Hematopoietic multipotent progenitor cell treated with erythropoietin and hydrocortisone succinate and interleukin-3 and kit ligand, for 8 days (in vitro differentiated cells): ENCODE measurements around the gene HS3ST3B1.

Experiments used
- DNase-seq: peaks from one replicate; pipeline ENCODE4 v3.0.0-alpha.2; 2015

HS3ST3B1 gene

GRCh38 chr17:14303343-14304221, 2.7 kb downstream of the HS3ST3B1 start:
- DNase-seq, result no peak

- DNase-seq, result no peak
Observed at GRCh38 chr17:14304222-14304772, 3.4 kb downstream of the HS3ST3B1 start.

GRCh38 chr17:14304773-14305517, 4.1 kb downstream of the HS3ST3B1 start:
- no peak for DNase-seq

- DNase-seq, result no peak
Observed at GRCh38 chr17:14305785-14306496, 5.1 kb downstream of the HS3ST3B1 start.

GRCh38 chr17:14306596-14306995, 5.7 kb downstream of the HS3ST3B1 start:
- no peak for DNase-seq

- no peak for DNase-seq
Observed at GRCh38 chr17:14307560-14308024, 6.7 kb downstream of the HS3ST3B1 start.

GRCh38 chr17:14308636-14308964, 7.7 kb downstream of the HS3ST3B1 start:
- no peak for DNase-seq

- peak; percentile 53 for DNase-seq
Observed at GRCh38 chr17:14308965-14309879, 8.3 kb downstream of the HS3ST3B1 start.

- DNase-seq, result no peak
Observed at GRCh38 chr17:14310101-14310500, 9.2 kb downstream of the HS3ST3B1 start.

- no peak for DNase-seq
Observed at GRCh38 chr17:14310605-14311004, 9.7 kb downstream of the HS3ST3B1 start.

GRCh38 chr17:14311186-14311705, 10.4 kb downstream of the HS3ST3B1 start:
- DNase-seq, result no peak

GRCh38 chr17:14311981-14312380, 11.1 kb downstream of the HS3ST3B1 start:
- DNase-seq, result no peak

GRCh38 chr17:14312522-14312921, 11.6 kb downstream of the HS3ST3B1 start:
- DNase-seq, result no peak

- DNase-seq, result no peak
Observed at GRCh38 chr17:14316126-14316832, 15.4 kb downstream of the HS3ST3B1 start.

- DNase-seq, result no peak
Observed at GRCh38 chr17:14317383-14317782, 16.5 kb downstream of the HS3ST3B1 start.

GRCh38 chr17:14318109-14318917, 17.4 kb downstream of the HS3ST3B1 start:
- DNase-seq, result no peak

GRCh38 chr17:14318918-14319205, 18.0 kb downstream of the HS3ST3B1 start:
- no peak for DNase-seq

- no peak for DNase-seq
Observed at GRCh38 chr17:14320098-14320497, 19.2 kb downstream of the HS3ST3B1 start.

- DNase-seq, result no peak
Observed at GRCh38 chr17:14320734-14321475, 20.0 kb downstream of the HS3ST3B1 start.
